ENCODE data around the gene MLPH. TPM values are rescaled to one million over a fixed set of nuclear protein-coding genes. Genes with fewer than 3 reads are reported as not detected.
A peak's percentile ranks its signal among the peaks of the same experiment; 100 is the strongest.

The MLPH gene
- total RNA-seq, 1 donor from 2014 or later = 91.0 TPM

GRCh38 chr2:237570776-237571335 is 83.8 kb downstream of the MLPH start:
- no peaks in the 10 kb centered on the region for H3K9me3 ChIP-seq
- no peak for DNase-seq (ENCODE audit: low spot score in 2 of 2)
- no peaks in the 10 kb centered on the region for H3K36me3 ChIP-seq
- intact Hi-C loops (cut with DNase I) = loop anchor here (5.0 kb wide), 2 partner anchors 399 to 479 kb away; no protein-coding TSS in a partner anchor
- H3K27me3 ChIP-seq = no peaks in the 10 kb centered on the region
- H3K4me3 ChIP-seq = no peak overlapping the region
- H3K4me1 ChIP-seq = peaks cover 0 to 5% of the 10 kb centered on the region in 2 donors
- H3K27ac ChIP-seq = no peak overlapping the region
- TF ChIP-seq, protein P1, sequence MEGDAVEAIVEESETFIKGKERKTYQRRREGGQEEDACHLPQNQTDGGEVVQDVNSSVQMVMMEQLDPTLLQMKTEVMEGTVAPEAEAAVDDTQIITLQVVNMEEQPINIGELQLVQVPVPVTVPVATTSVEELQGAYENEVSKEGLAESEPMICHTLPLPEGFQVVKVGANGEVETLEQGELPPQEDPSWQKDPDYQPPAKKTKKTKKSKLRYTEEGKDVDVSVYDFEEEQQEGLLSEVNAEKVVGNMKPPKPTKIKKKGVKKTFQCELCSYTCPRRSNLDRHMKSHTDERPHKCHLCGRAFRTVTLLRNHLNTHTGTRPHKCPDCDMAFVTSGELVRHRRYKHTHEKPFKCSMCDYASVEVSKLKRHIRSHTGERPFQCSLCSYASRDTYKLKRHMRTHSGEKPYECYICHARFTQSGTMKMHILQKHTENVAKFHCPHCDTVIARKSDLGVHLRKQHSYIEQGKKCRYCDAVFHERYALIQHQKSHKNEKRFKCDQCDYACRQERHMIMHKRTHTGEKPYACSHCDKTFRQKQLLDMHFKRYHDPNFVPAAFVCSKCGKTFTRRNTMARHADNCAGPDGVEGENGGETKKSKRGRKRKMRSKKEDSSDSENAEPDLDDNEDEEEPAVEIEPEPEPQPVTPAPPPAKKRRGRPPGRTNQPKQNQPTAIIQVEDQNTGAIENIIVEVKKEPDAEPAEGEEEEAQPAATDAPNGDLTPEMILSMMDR (IDR thresholded peaks at IDR 0.05) = no peak

DNA sequence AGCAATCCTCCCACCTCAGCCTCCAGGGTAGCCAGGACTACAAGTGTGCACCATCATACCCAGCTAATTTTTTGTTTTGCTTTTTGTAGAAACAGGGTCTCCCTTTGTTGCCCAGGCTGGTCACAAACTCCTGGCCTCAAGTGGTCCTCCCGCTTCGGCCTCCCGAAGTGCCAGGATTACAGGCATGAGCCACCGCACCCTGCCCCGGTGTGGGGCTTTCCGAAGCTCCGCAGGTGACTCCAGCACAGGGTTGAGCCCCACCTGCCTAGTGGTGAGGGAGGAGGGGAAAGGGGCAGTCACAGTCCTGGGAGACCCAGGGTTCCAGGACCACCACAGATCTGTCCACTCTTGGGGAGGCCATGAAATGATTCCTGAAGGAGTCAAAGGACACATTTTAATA is 84.5 kb downstream of the MLPH start:
- no peak overlapping the region for H3K27ac ChIP-seq
- TF ChIP-seq, protein P1 (IDR thresholded peaks at IDR 0.05) = no peak
- H3K9me3 ChIP-seq = no peaks in the 10 kb centered on the region
- DNase-seq (ENCODE audit: low spot score in 2 of 2) = no peak
- intact Hi-C loops (cut with DNase I) = loop anchor here (5.0 kb wide), 2 partner anchors 399 to 479 kb away; no protein-coding TSS in a partner anchor
- H3K4me3 ChIP-seq = no peak overlapping the region
- H3K36me3 ChIP-seq = no peaks in the 10 kb centered on the region
- peaks cover 0 to 5% of the 10 kb centered on the region in 2 donors for H3K4me1 ChIP-seq
- no peaks in the 10 kb centered on the region for H3K27me3 ChIP-seq

DNA sequence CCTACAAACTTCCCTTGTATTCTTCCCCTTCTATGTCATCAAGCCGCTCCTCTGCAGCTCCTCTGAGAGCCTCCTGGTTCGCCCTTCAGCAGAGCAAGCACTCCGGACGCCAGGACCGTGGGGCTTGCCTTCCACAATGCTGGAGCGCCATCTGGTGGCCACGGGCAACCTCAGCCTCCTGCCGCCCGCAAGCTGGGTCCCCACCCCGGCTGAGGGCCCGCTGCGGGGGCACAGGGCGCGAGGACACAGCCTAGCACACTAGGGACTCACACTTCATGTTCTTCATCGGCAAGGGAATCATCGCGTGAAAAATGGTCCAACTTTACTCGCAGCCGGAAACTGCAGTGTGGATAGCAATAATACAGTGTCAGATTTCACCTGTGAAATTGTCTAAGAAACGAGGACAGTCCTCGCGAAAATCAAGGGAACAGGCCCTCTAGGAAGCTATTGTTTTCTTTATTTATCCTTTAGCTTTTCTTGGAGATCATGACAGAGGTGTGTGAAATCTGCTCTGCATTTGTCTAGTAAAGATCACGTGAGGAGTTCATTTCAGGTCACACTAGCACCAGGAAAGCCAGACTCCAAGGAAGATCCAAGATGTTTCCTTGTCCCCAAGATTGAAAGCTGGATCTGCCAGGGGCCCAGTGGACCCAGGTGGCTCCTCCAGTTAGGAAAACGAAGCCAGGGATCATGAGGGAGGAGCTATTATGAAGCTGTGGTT is 85.1 kb downstream of the MLPH start:
- Histone ChIP-seq H3K9me3 (no peaks in the 10 kb centered on the region), H3K27me3 (no peaks in the 10 kb centered on the region), H3K4me1 (peaks cover 0 to 5% of the 10 kb centered on the region in 2 donors), H3K27ac (no peak overlapping the region), H3K36me3 (no peaks in the 10 kb centered on the region), H3K4me3 (no peak overlapping the region)
- TF ChIP-seq, protein P1 (IDR thresholded peaks at IDR 0.05) = peak; percentile 97 to 99 (median 98)
- intact Hi-C loops (cut with DNase I) = loop anchor here (1.0 to 5.0 kb wide), 6 partner anchors 60 to 480 kb away; no protein-coding TSS in a partner anchor
- DNase-seq (ENCODE audit: low spot score in 2 of 2) = peak in 1 of 2 donors; percentile 93

DNA sequence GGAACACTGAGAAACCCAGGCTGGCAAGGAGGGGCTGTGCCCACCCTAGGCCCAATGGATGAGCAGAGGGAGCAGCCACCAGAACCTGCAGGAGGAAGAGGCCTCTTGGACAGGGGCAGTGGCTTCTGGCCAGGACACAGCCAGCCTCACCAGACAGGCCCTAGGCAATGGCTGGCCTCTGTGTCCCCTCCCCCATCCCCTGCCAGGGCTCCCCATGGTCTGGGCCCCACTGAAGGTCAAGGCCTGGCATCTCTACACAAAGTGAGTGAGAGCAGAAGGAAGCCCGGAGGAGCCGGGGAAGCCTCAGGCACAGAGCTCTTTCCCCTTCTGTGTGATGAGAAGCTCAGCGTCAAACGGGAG is 85.7 kb downstream of the MLPH start:
- Histone ChIP-seq H3K9me3 (no peaks in the 10 kb centered on the region), H3K27me3 (no peaks in the 10 kb centered on the region), H3K4me1 (peaks cover 0 to 5% of the 10 kb centered on the region in 2 donors), H3K36me3 (no peaks in the 10 kb centered on the region), H3K4me3 (no peak overlapping the region), H3K27ac (no peak overlapping the region)
- intact Hi-C loops (cut with DNase I) = loop anchor here (1.0 to 5.0 kb wide), 6 partner anchors 60 to 480 kb away; no protein-coding TSS in a partner anchor
- no peak for DNase-seq (ENCODE audit: low spot score in 2 of 2)
- TF ChIP-seq, protein P1 (IDR thresholded peaks at IDR 0.05) = no peak

DNA sequence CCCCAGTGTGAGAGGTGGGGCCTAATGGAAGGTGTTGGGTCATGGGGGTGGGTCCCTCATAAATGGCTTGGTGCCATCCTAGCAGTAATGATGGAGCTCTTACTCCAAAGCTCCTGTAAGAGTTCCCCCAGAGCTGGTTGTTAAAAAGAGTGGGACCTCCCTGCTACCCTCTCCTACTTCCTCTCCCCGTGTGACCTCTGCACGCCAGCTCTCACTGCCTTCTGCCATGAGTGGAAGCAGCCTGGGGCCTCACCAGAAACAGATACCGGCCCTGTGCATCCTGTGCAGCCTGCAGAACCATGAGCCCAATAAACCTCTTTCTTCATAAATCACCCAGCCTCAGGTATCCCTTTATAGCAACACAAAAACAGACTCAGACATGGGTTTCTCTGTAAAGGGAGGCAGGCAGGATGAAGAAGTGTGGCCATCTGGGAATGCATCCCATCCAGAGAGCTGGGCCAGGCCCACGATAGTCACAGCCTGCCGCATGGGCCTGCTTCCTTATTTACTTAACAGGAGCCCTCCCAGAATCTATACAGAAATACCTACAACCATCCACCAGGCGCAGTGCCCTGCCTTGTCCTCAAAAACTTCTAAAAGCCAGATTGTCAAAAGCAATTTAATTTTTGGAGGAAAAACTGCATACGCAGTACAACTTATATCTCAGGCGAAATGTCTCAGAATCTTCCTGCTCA is 86.8 kb downstream of the MLPH start:
- no peak overlapping the region for H3K27ac ChIP-seq
- DNase-seq (ENCODE audit: low spot score in 2 of 2) = no peak
- no peaks in the 10 kb centered on the region for H3K27me3 ChIP-seq
- H3K36me3 ChIP-seq = no peaks in the 10 kb centered on the region
- H3K4me1 ChIP-seq = peaks cover 0 to 5% of the 10 kb centered on the region in 2 donors
- no peaks in the 10 kb centered on the region for H3K9me3 ChIP-seq
- TF ChIP-seq, protein P1 (IDR thresholded peaks at IDR 0.05) = no peak
- H3K4me3 ChIP-seq = no peak overlapping the region
- intact Hi-C loops (cut with DNase I) = loop anchor here (2.0 to 5.0 kb wide), 3 partner anchors 161 to 482 kb away; no protein-coding TSS in a partner anchor

Data from ascending aorta (tissue), 2 donors.